ENCODE measurements around the gene TMEM51. TPM values are rescaled to one million over a fixed set of nuclear protein-coding genes. Genes with fewer than 3 reads are reported as not detected.

Gene TMEM51
- total and polyA plus RNA-seq, 2 of the 4 experiments (the other 2 are of a cell fraction), result 2.7 to 10.2 TPM

GRCh38 chr1:15236746-15237145 lies 83.2 kb downstream of the TMEM51 start:
- in situ Hi-C loops (cut with MboI; ENCODE audit: low sequenced_read_pairs), result no loop called here
- no peak overlapping the region for H2BK120ac ChIP-seq (ENCODE audit: low read depth, low read length)
- H3K27me3 ChIP-seq (ENCODE audit: control insufficient read depth, insufficient read depth, low read length), result no peaks in the 10 kb centered on the region
- 100% methylated on average over 1 of the region's 9 CpGs; no CpG with 5 or more reads in 1 of the 2 experiments for WGBS, 2 experiments (ENCODE audit: extremely low coverage in 2 of 2, insufficient read length in 1 of 2)
- ChIA-PET POLR2A (ENCODE audit: unreplicated experiment) (no interaction called here), CTCF (interaction anchor here (0.9 kb wide), 1 partner anchor 76 kb away, joined by 4 read pairs; no protein-coding TSS in a partner anchor)
- H3K79me1 ChIP-seq (ENCODE audit: low read depth in 1 of 2, low read length in 2 of 2), result no peaks in the 10 kb centered on the region
- no peak overlapping the region for H3K23ac ChIP-seq (ENCODE audit: low read depth, low read length)
- no peak overlapping the region for H3K18ac ChIP-seq (ENCODE audit: low read depth, low read length)
- H2BK5ac ChIP-seq (ENCODE audit: low read depth, low read length, poor library complexity, severe bottlenecking), result no peak overlapping the region
- no peak overlapping the region for H2BK15ac ChIP-seq (ENCODE audit: low read depth, low read length)
- H4K20me1 ChIP-seq (ENCODE audit: insufficient read depth, low read length), result no peaks in the 10 kb centered on the region
- H3K56ac ChIP-seq (ENCODE audit: extremely low read depth, insufficient read depth, low read length), result no peak overlapping the region
- no peak overlapping the region for H4K8ac ChIP-seq (ENCODE audit: low read depth in 2 of 2, low read length in 2 of 2)
- BruUV-seq (replicated peaks), result no TSS peak
- no peaks in the 10 kb centered on the region for H3K4me1 ChIP-seq (ENCODE audit: control insufficient read depth, insufficient read depth, low read length)
- dilution Hi-C loops (cut with HindIII; ENCODE audit: low sequenced_read_pairs, unreplicated experiment), result no loop called here
- no peak overlapping the region for H3K27ac ChIP-seq (ENCODE audit: insufficient read depth, low read length)
- no peak overlapping the region for H2BK20ac ChIP-seq (ENCODE audit: low read depth, low read length)
- no peak overlapping the region for H2AK5ac ChIP-seq (ENCODE audit: low read depth, low read length)
- no peak overlapping the region for H3K4me2 ChIP-seq (ENCODE audit: low read depth, low read length)
- ATAC-seq (ENCODE audit: low read depth) (no peak), DNase-seq (no peak)
- H3K4me3 ChIP-seq (ENCODE audit: insufficient read depth, low read depth, low read length), result no peak overlapping the region
- no peak overlapping the region for H3K9ac ChIP-seq (ENCODE audit: low read depth, low read length)
- H4K91ac ChIP-seq (ENCODE audit: insufficient read depth, low read depth, low read length), result no peak overlapping the region
- no peak overlapping the region for H2AK9ac ChIP-seq (replicated peaks; ENCODE audit: low read depth, low read length, poor library complexity)
- H4K5ac ChIP-seq (ENCODE audit: low read depth, low read length), result no peak overlapping the region
- no peak overlapping the region for H2AFZ ChIP-seq (replicated peaks; ENCODE audit: low read length, poor library complexity)
- intact Hi-C loops (cut with micrococcal nuclease), result no loop called here
- H3K14ac ChIP-seq (replicated peaks; ENCODE audit: low read depth, low read length), result no peak overlapping the region
- no peak for TF ChIP-seq SMC3 (IDR thresholded peaks at IDR 0.05; ENCODE audit: low read depth, low read length)
- no peak for TF ChIP-seq ELK1 (IDR thresholded peaks at IDR 0.05; ENCODE audit: borderline replicate concordance, low read depth, low read length)
- TF ChIP-seq MAZ (IDR thresholded peaks at IDR 0.05; ENCODE audit: borderline replicate concordance, low read depth, low read length), result no peak
- TF ChIP-seq CTCF (conservative IDR thresholded peaks at IDR 0.05; ENCODE audit: low read depth, low read length), result no peak
- no peak for TF ChIP-seq NFE2L2 (IDR thresholded peaks at IDR 0.05; ENCODE audit: low read depth, low read length)
- H3K4ac ChIP-seq (ENCODE audit: low read depth, low read length), result no peak overlapping the region
- no peaks in the 10 kb centered on the region for H3K36me3 ChIP-seq (ENCODE audit: control insufficient read depth, insufficient read depth, low read length)
- H3K9me1 ChIP-seq (ENCODE audit: insufficient read depth, low read length), result no peaks in the 10 kb centered on the region
- H3K9me3 ChIP-seq (ENCODE audit: control insufficient read depth, insufficient read depth, low read length), result no peaks in the 10 kb centered on the region

Data from IMR-90 (cell line).